ENCODE measurements around the gene RPL7A.

The RPL7A gene

DNA sequence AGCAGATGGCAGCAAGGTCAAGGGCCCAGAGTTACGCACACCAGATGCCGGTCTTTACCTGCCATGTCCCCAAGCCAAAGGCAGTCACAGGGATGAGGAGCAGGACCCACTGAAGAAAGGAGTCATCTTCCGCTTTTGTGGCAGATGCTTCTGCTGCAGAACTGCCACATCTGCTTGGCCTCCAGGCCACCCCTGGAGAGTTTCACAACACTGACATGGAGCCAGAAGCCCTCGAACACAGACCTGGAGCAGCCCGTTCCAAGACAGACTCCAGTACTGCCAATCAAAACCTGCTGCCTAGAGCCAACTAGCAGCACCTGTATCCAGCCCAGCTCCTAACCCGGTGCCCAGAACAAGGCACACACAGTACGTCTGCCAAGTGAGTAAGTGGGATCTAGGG, 6.7 kb downstream of the RPL7A start:
- TF ChIP-seq, protein P1, sequence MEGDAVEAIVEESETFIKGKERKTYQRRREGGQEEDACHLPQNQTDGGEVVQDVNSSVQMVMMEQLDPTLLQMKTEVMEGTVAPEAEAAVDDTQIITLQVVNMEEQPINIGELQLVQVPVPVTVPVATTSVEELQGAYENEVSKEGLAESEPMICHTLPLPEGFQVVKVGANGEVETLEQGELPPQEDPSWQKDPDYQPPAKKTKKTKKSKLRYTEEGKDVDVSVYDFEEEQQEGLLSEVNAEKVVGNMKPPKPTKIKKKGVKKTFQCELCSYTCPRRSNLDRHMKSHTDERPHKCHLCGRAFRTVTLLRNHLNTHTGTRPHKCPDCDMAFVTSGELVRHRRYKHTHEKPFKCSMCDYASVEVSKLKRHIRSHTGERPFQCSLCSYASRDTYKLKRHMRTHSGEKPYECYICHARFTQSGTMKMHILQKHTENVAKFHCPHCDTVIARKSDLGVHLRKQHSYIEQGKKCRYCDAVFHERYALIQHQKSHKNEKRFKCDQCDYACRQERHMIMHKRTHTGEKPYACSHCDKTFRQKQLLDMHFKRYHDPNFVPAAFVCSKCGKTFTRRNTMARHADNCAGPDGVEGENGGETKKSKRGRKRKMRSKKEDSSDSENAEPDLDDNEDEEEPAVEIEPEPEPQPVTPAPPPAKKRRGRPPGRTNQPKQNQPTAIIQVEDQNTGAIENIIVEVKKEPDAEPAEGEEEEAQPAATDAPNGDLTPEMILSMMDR (IDR thresholded peaks at IDR 0.05; ENCODE audit: insufficient read depth, low read depth, low read length, missing control alignments) = no peak
- H3K4me3 ChIP-seq (ENCODE audit: low read depth, low read length) = no peak overlapping the region
- no peak for DNase-seq (ENCODE audit: low read depth)

DNA sequence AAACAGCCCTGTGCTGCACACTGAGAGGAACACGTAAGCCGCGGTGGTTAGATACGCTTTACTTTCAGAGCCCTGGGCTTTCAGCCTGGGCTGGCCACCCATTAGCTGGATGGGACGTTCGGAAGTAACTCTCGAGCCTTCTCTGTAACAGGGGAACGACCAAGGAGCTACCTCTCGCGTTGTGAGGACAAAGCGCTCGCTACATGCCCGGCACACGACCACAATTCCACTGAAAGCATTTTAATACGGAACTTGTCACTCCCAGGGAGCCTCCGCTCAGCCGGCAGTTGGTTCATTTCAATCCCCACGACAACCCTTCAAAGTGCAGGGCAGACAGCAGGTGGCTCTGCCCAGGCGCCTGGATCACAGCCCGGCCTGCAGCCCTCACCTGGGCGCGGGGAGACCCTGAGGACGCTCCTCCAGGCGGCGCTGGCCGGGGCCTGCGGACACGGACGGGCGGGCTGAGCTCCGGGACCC, 7.9 kb downstream of the RPL7A start:
- no peak for DNase-seq (ENCODE audit: low read depth)
- peak overlapping the region; percentile 76 for H3K4me3 ChIP-seq (ENCODE audit: low read depth, low read length)
- TF ChIP-seq, protein P1 (IDR thresholded peaks at IDR 0.05; ENCODE audit: insufficient read depth, low read depth, low read length, missing control alignments) = no peak

DNA sequence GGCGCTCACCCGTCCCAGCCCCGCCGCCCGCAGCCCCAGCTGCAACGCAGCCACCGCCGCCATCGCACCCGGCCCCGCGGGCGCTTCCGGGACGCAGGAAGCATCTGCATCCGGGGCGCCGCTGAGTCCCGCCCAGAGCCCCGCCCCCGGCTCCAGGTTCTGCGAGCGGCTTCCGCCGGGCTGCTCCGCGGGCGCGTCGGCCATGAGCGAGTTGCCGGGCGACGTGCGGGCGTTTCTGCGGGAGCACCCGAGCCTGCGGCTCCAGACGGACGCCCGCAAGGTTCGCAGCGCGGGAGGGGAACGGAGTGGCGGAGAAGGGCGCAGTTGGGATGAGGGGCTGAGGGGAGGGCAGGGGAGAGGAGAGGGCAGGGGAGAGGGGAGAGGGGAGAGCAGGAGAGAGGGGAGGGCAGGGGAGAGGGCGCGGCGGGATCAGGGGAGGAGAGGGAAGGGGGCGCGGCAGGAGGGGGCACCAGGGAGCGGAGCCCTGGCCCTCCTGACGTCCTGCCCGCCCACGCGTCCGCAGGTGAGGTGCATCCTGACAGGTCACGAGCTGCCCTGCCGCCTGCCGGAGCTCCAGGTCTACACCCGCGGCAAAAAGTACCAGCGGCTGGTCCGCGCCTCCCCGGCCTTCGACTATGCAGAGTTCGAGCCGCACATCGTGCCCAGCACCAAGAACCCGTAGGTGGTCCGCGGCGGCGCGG, 8.5 kb downstream of the RPL7A start, which contains the start of the genes SURF1 and SURF2:
TSS of gene SURF1 (minus strand) at position 97 of the 701 bp plus-strand sequence. CDS start at position 63, 34 bp downstream.
TSS of gene SURF2 (plus strand) at position 160 of the 701 bp plus-strand sequence. CDS start at position 203, 43 bp downstream.
- DNase-seq (ENCODE audit: low read depth) = peak; percentile 90
- peak within 1 kb of the TSS; percentile 76 for H3K4me3 ChIP-seq (ENCODE audit: low read depth, low read length)
- TF ChIP-seq, protein P1 (IDR thresholded peaks at IDR 0.05; ENCODE audit: insufficient read depth, low read depth, low read length, missing control alignments) = peak; percentile 12

DNA sequence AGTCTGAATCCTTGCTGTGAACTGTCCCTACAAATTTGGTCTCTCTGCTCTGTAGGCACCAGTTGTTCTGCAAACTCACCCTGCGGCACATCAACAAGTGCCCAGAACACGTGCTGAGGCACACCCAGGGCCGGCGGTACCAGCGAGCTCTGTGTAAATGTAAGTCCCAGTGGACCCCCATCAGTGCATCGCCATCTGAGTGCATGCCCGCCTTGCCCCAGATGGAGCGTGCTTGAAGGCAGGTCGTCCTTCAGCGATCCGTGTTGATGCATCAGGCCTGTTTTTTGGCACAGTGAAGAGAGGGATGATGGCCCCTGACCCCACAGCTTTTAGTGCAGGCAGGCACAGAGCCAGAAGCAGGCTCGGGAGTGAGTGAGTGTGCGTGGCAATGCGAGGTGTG, 9.6 kb downstream of the RPL7A start:
- no peak for DNase-seq (ENCODE audit: low read depth)
- no peak overlapping the region for H3K4me3 ChIP-seq (ENCODE audit: low read depth, low read length)
- TF ChIP-seq, protein P1 (IDR thresholded peaks at IDR 0.05; ENCODE audit: insufficient read depth, low read depth, low read length, missing control alignments) = no peak

DNA sequence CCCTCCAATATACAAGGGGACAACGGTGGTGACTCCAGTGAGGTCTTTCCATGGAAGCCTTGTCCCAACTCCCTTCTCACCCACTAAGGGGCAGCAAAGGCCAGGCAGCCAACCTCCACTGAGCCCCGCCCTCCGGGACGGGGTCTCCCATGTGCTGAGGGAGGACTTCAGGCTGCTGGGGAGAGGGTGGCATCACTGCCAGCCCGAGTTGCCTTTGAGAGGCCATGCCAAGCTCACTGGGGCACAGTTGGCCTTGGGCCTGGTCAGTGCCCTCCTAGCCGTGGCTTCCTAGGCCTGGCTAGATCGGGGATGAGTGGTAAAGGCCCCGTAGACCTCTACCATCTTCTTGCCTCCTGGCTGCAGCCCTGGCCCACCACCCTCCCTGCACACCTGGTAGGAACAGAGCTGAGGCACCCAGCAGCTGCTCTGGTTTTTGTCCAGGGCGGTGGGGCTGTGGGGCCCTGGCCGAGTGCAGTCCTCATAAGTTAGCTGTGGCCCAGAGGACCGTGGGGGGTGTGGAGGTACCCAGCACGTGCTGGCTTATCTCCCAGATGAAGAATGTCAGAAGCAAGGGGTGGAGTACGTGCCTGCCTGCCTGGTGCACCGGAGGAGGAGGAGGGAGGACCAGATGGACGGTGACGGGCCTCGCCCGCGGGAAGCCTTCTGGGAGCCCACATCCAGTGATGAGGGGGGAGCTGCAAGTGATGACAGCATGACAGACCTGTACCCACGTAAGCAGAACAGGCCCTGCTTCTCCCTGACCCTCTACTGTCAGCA, 11.6 kb downstream of the RPL7A start:
- DNase-seq (ENCODE audit: low read depth) = no peak
- TF ChIP-seq, protein P1 (IDR thresholded peaks at IDR 0.05; ENCODE audit: insufficient read depth, low read depth, low read length, missing control alignments) = no peak
- no peak overlapping the region for H3K4me3 ChIP-seq (ENCODE audit: low read depth, low read length)

DNA sequence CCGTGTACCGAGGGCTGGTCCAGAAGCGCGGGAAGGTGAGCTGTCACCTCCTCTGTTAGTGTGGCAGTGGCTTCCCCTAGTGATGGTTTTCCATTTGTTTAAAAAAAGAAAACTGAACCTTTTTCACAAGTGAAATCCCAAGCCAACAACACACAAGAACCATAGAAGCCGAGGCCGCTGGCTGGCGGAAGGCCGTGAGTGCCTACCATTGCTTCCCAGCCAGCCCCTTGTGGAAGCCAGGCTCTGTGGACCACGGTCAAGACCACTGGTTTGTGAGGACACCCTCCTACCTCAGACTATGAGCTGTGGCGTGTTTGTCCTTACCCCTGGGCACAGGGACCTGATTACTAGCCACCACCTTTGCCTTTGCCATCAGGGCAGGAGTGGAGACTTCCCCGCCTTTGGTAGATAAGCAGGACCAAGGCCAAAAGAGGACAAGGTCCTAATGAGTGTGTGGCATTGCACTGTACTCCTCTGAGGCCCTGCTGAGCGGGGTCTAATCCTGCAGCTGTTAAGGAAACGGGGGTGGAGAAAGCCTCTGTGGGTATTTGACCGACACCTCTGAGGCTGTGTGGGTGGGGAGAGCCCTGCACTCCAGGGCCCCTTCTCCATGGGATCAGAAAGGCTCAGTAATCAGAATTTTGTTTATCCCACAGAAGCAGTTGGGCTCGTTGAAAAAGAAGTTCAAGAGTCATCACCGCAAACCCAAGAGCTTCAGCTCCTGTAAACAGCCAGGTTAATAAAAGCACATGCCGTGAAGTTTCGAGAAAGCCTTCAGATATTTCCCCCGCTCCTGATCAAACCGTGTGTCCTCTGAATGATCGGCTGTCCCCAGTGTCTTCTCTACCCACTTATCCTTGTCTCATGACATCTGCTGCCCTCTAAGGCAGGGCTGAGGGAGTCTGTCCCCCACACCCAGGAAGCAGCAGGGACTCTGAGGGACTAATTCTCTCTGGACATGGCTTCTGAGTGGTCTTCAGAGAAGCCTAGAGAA, 12.7 kb downstream of the RPL7A start:
- H3K4me3 ChIP-seq (ENCODE audit: low read depth, low read length) = no peak overlapping the region
- TF ChIP-seq, protein P1 (IDR thresholded peaks at IDR 0.05; ENCODE audit: insufficient read depth, low read depth, low read length, missing control alignments) = no peak
- no peak for DNase-seq (ENCODE audit: low read depth)

Measured in GM12865 (cell line).